Astrocyte (in vitro differentiated cells and primary cell): ENCODE data around the gene ARHGEF11.

Experiments used
- CTCF ChIP-seq: IDR thresholded peaks from 2 replicates; pipeline ENCODE4 v1.5.1; 2011; ENCODE audit warnings: low read depth, mild to moderate bottlenecking, inconsistent platforms, low read length, moderate library complexity; ENCODE audit not compliant: insufficient read depth
- EZH2 ChIP-seq: IDR thresholded peaks from 2 replicates; pipeline ENCODE4 v1.6.1; 2012; ENCODE audit warnings: mild to moderate bottlenecking, low read length, inconsistent platforms; ENCODE audit not compliant: insufficient read depth

- TF ChIP-seq CTCF, result no peak
- TF ChIP-seq EZH2, result no peak
Measured at GRCh38 chr1:157034137-157034800, 11.3 kb downstream of the ARHGEF11 start.
